OCI-LY1 (cell line): ENCODE measurements around the gene INPP5A.

Source experiments
- EZH2 ChIP-seq: fragments of 200-600 bp; sonication (generic), shearing (Covaris generic); IDR thresholded peaks from 2 replicates; pipeline ENCODE4 v1.8.0; 2017; ENCODE audit warnings: borderline replicate concordance, mixed run types, mild to moderate bottlenecking, antibody characterized with exemption, low read length, moderate library complexity, mixed read lengths
- TF ChIP-seq, protein P1 (sequence below): fragments of 200-600 bp; sonication (generic), shearing (Covaris generic); IDR thresholded peaks from 2 replicates; pipeline ENCODE4 v1.5.1; 2017; ENCODE audit warnings: mild to moderate bottlenecking, antibody characterized with exemption, low read length, moderate library complexity, mixed read lengths

DNA sequence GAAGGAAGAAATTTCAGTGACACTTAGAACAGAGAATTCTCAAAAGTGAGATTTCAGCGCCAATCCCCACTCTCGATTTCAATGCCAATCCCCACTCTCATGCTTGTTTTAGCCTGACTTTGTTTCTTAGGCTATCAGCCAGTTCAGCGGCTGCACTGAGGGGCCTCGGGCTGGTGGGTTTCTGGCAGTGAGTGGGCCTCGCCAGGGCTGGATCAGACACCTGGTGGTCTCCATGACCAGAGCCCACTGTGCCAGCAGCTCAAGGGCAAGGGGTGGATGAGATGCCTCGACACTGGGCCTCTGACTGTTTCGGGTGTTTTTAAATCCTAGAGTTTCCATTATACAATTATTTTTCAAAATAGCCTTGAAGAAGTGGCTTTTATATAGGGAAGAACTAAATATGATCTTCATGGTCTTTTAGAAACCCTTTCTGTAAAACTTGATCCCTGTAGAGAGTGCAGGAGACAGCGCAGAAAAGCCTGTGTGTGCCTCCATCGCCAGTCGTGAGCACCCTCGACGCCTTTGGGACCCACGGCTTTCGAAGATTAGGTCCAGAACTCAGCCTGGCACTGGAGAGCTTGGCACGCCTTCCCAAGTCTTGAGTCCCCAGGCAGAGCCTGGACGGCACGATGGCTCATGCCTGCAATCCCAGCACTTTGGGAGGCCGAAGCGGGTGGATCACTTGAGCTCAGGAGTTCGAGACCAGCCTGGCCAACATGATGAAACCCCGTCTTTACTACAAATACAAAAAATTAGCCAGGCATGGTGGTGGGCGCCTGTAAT, 76.2 kb downstream of the INPP5A start:
- TF ChIP-seq, protein P1, sequence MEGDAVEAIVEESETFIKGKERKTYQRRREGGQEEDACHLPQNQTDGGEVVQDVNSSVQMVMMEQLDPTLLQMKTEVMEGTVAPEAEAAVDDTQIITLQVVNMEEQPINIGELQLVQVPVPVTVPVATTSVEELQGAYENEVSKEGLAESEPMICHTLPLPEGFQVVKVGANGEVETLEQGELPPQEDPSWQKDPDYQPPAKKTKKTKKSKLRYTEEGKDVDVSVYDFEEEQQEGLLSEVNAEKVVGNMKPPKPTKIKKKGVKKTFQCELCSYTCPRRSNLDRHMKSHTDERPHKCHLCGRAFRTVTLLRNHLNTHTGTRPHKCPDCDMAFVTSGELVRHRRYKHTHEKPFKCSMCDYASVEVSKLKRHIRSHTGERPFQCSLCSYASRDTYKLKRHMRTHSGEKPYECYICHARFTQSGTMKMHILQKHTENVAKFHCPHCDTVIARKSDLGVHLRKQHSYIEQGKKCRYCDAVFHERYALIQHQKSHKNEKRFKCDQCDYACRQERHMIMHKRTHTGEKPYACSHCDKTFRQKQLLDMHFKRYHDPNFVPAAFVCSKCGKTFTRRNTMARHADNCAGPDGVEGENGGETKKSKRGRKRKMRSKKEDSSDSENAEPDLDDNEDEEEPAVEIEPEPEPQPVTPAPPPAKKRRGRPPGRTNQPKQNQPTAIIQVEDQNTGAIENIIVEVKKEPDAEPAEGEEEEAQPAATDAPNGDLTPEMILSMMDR = no peak
- no peak for TF ChIP-seq EZH2
